WTC11 (cell line): ENCODE measurements around the gene DNAJC17.

ENCODE experiments used
- ELF4 ChIP-seq: sonication (generic); formaldehyde crosslinking; IDR thresholded peaks from 2 replicates; pipeline ENCODE4 v1.8.1; 2022; ENCODE audit warnings: low read depth, mild to moderate bottlenecking, moderate library complexity, missing genetic modification reagents
- FOXJ3 ChIP-seq: sonication (generic); formaldehyde crosslinking; IDR thresholded peaks from 2 replicates; pipeline ENCODE4 v1.9.0; 2021; ENCODE audit warnings: missing genetic modification reagents, mild to moderate bottlenecking, borderline replicate concordance
- NR1H2 ChIP-seq: sonication (generic); formaldehyde crosslinking; IDR thresholded peaks from 2 replicates; pipeline ENCODE4 v1.9.0; 2021; ENCODE audit warnings: mild to moderate bottlenecking, moderate library complexity, missing genetic modification reagents
- NR3C1 ChIP-seq: sonication (generic); formaldehyde crosslinking; conservative IDR thresholded peaks from 2 replicates; pipeline ENCODE4 v1.8.1; 2023; ENCODE audit warnings: low read depth, mild to moderate bottlenecking, missing genetic modification reagents
- TF ChIP-seq, protein P1 (sequence below): fragments of 250-450 bp; sonication (Bioruptor Pico); IDR thresholded peaks from 2 replicates; pipeline ENCODE4 v1.9.0; 2021; ENCODE audit warnings: mild to moderate bottlenecking, borderline replicate concordance
- TF ChIP-seq, protein P2 (sequence below): fragments of 200-600 bp; IDR thresholded peaks from 2 replicates; pipeline ENCODE4 v1.8.0; 2022; ENCODE audit warnings: antibody characterized with exemption
- TF ChIP-seq, protein P3 (sequence below): sonication (generic); formaldehyde crosslinking; conservative IDR thresholded peaks from 2 replicates; pipeline ENCODE4 v1.8.1; 2022; ENCODE audit warnings: mild to moderate bottlenecking, missing genetic modification reagents
- TF ChIP-seq, protein P4 (sequence below): sonication (generic); formaldehyde crosslinking; IDR thresholded peaks from 2 replicates; pipeline ENCODE4 v1.8.1; 2023; ENCODE audit warnings: mild to moderate bottlenecking, missing genetic modification reagents, moderate library complexity
- TF ChIP-seq, protein P5 (sequence below): sonication (generic); formaldehyde crosslinking; IDR thresholded peaks from 2 replicates; pipeline ENCODE4 v1.8.0; 2022; ENCODE audit warnings: mild to moderate bottlenecking, missing genetic modification reagents
- TF ChIP-seq, protein P6 (sequence below): sonication (generic); formaldehyde crosslinking; IDR thresholded peaks from 2 replicates; pipeline ENCODE4 v1.8.0; 2022; ENCODE audit warnings: mild to moderate bottlenecking, missing genetic modification reagents
- TF ChIP-seq, protein P7 (sequence below): sonication (generic); formaldehyde crosslinking; IDR thresholded peaks from 2 replicates; pipeline ENCODE4 v1.8.0; 2022; ENCODE audit warnings: mild to moderate bottlenecking, missing genetic modification reagents

DNA sequence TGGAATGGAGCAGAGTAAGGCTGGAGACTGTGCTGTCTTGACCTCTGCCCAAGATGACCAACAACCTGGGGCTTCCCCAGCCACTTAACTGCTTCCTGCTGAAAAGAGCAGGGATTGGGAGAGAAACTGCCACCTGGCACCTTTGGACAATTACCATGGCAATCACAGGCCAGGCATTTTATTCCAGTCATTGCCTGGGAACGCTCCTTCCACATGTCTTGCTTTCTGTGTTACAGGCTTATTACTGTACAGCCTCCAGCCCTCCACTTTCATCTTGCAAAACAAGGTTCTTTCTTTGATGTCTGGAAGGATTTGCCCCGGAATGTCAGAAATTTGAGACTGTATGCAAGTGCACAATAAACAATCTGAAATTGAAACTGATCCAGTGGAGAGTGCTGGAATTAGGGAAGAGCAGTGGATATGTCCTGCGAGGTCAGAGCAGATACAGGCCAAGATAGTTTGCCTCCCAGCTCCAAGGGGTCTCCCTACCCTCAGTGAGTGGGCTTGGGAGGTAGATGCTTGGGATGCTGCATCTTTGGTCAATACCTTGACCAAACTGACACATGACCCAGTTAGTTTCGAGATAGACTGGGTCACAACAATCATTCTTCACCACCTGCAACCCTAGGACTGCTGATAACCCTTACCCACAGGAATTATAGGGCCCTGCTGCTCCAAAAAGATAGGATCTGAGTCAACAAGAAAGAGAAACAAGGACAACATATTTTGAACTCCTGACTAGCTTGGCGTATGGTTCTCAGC is 18.6 kb upstream of the DNAJC17 start:
- TF ChIP-seq, protein P1, sequence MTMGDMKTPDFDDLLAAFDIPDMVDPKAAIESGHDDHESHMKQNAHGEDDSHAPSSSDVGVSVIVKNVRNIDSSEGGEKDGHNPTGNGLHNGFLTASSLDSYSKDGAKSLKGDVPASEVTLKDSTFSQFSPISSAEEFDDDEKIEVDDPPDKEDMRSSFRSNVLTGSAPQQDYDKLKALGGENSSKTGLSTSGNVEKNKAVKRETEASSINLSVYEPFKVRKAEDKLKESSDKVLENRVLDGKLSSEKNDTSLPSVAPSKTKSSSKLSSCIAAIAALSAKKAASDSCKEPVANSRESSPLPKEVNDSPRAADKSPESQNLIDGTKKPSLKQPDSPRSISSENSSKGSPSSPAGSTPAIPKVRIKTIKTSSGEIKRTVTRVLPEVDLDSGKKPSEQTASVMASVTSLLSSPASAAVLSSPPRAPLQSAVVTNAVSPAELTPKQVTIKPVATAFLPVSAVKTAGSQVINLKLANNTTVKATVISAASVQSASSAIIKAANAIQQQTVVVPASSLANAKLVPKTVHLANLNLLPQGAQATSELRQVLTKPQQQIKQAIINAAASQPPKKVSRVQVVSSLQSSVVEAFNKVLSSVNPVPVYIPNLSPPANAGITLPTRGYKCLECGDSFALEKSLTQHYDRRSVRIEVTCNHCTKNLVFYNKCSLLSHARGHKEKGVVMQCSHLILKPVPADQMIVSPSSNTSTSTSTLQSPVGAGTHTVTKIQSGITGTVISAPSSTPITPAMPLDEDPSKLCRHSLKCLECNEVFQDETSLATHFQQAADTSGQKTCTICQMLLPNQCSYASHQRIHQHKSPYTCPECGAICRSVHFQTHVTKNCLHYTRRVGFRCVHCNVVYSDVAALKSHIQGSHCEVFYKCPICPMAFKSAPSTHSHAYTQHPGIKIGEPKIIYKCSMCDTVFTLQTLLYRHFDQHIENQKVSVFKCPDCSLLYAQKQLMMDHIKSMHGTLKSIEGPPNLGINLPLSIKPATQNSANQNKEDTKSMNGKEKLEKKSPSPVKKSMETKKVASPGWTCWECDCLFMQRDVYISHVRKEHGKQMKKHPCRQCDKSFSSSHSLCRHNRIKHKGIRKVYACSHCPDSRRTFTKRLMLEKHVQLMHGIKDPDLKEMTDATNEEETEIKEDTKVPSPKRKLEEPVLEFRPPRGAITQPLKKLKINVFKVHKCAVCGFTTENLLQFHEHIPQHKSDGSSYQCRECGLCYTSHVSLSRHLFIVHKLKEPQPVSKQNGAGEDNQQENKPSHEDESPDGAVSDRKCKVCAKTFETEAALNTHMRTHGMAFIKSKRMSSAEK (CRISPR knock-in tag): no peak
- TF ChIP-seq NR3C1 (CRISPR knock-in tag) (no peak), FOXJ3 (no peak), NR1H2 (CRISPR knock-in tag) (no peak), ELF4 (no peak)
- TF ChIP-seq, protein P2, sequence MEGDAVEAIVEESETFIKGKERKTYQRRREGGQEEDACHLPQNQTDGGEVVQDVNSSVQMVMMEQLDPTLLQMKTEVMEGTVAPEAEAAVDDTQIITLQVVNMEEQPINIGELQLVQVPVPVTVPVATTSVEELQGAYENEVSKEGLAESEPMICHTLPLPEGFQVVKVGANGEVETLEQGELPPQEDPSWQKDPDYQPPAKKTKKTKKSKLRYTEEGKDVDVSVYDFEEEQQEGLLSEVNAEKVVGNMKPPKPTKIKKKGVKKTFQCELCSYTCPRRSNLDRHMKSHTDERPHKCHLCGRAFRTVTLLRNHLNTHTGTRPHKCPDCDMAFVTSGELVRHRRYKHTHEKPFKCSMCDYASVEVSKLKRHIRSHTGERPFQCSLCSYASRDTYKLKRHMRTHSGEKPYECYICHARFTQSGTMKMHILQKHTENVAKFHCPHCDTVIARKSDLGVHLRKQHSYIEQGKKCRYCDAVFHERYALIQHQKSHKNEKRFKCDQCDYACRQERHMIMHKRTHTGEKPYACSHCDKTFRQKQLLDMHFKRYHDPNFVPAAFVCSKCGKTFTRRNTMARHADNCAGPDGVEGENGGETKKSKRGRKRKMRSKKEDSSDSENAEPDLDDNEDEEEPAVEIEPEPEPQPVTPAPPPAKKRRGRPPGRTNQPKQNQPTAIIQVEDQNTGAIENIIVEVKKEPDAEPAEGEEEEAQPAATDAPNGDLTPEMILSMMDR: no peak
- TF ChIP-seq, protein P3, sequence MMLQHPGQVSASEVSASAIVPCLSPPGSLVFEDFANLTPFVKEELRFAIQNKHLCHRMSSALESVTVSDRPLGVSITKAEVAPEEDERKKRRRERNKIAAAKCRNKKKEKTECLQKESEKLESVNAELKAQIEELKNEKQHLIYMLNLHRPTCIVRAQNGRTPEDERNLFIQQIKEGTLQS (CRISPR knock-in tag): no peak
- TF ChIP-seq, protein P4, sequence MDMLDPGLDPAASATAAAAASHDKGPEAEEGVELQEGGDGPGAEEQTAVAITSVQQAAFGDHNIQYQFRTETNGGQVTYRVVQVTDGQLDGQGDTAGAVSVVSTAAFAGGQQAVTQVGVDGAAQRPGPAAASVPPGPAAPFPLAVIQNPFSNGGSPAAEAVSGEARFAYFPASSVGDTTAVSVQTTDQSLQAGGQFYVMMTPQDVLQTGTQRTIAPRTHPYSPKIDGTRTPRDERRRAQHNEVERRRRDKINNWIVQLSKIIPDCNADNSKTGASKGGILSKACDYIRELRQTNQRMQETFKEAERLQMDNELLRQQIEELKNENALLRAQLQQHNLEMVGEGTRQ (CRISPR knock-in tag): no peak
- TF ChIP-seq, protein P5, sequence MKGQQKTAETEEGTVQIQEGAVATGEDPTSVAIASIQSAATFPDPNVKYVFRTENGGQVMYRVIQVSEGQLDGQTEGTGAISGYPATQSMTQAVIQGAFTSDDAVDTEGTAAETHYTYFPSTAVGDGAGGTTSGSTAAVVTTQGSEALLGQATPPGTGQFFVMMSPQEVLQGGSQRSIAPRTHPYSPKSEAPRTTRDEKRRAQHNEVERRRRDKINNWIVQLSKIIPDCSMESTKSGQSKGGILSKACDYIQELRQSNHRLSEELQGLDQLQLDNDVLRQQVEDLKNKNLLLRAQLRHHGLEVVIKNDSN: no peak
- TF ChIP-seq, protein P6, sequence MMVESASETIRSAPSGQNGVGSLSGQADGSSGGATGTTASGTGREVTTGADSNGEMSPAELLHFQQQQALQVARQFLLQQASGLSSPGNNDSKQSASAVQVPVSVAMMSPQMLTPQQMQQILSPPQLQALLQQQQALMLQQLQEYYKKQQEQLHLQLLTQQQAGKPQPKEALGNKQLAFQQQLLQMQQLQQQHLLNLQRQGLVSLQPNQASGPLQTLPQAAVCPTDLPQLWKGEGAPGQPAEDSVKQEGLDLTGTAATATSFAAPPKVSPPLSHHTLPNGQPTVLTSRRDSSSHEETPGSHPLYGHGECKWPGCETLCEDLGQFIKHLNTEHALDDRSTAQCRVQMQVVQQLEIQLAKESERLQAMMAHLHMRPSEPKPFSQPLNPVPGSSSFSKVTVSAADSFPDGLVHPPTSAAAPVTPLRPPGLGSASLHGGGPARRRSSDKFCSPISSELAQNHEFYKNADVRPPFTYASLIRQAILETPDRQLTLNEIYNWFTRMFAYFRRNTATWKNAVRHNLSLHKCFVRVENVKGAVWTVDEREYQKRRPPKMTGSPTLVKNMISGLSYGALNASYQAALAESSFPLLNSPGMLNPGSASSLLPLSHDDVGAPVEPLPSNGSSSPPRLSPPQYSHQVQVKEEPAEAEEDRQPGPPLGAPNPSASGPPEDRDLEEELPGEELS (CRISPR knock-in tag): no peak
- TF ChIP-seq, protein P7, sequence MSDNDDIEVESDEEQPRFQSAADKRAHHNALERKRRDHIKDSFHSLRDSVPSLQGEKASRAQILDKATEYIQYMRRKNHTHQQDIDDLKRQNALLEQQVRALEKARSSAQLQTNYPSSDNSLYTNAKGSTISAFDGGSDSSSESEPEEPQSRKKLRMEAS (CRISPR knock-in tag): no peak
